Limb (tissue), 2 donors: Measurements from ENCODE around the gene HK2.
"Not testable (repeated sequence)": the region's sequence is repeated elsewhere in the genome, so short reads cannot be mapped to it uniquely, and the experiment has no call there.

ENCODE experiments used
- DNase-seq, 2 donors: peaks; one replicate each; pipeline ENCODE4 v3.0.0-alpha.2; 2016; ENCODE audit errors: extremely low spot score in 2 of 2

The HK2 gene

DNA sequence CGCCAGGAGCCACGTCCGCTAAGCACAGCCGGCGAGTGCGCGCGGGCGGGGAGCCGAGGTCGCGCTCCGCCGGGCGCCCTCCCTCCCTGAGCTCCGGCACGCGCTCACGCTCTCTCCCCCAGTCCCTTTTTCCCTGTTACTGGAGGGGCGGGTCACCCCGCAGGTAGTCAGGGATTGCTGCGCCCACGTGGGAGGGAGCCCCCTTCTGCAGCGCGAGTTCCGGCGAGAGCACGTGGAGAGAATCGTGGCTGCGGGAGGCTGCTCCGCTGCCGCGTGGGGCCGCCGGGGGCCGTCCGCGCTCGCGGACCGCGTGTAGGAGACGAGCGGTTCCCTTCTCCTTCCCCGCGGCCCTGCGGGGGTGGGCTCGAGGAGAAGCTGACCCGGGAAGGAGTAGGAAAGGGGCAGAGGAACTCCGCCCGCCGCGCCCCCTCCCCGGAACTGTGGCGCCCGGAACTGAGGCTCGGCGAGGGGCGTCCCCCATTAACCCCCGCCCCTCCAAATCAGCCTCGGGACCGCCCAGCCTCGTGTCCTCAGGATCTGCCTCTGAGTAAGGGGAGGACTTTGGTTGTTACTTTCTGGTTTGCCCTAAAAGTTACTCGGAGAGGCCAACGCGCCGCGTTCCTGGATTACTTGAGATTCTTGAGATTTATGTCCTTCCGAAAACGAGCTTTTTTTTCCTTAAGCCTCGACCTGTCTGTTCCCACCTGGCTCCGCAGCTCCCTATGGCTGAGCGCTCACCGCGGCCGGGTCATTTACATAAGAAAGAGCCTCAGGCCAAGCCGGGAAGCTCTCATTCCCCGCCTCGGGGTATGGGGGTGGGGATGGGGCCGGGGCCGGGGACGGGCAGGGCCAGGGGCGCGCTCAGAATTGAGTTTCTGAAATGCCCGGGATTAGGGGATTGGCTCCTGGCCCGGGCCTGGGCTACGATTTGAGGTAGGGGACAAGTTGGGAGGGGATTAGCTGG lies 1.1 kb downstream of the HK2 start:
- DNase-seq: peak; percentile 63 to 84

DNA sequence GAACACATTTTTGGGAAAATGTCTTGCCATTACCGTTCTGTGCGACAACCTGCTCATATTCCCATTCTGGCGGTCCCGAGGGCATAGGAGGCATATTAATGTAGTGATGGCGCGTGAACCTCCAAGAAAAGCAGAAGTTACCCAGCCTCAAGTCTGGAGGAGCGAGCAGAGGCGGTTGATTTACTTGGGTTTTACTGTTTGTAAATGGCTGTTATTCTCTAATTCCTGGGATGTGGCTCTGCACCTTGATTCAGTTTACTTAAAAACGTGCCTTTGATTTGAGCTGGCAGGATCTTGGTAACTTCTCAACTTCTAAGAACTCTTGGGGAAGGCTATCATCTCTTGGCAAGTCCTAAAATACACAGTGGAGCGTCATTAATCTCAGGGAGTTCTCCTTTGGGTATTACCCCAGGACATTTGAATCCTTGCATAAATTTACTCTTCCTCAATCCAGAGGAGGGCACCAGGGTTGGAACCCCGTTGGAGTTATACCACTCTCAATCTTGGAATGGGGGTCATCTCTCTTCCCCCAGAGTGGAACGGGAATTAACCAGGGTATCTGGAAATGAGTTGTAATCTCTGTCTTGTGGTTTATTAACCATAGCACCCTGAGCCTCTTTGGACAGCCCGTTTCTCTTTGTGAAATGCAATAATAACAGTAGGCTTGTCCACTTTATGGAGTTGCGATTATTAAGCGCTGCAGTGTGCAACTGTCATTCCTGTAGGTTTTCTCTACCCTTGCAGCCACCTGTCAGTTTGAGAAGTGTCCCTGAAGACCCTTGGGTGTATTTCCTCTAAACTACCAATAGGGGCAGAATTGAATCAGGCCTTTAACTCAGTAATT lies 2.1 kb downstream of the HK2 start:
- peak in 1 of 2 donors; percentile 49 for DNase-seq

DNA sequence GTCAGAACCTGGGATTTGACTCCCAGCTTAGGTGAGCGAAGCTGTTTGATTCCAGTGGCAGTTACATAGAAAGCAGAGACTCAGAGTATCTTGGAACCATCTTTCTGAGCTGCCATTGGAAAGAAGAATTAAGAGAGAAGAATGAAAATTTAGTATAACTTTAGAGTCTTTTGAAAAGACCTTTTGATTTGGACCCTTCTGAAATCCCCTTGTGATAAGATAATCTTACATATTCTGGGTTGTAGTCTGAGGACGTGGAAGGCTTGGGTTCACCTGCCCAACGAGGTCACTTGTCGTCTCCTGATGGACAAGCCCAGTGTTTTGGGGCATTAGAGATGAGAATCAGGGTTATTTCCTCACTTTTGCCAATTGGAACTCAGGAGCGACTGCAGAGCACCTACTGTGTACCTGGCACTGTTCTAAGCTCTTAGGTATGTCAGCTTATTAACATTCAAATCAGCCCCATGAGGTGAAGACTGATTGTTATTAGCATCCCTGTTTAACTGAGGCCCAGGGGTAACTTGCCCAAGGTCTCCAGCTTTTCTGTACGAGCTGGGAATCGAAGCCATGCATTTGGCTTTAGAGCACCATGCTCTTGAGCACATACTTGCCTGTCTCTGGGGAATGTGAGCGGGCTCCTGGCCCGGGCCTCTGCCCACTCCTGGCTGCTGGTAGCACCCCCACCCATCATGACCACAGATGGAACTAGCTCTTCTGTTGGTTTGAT lies 2.9 kb downstream of the HK2 start:
- no peak for DNase-seq

DNA sequence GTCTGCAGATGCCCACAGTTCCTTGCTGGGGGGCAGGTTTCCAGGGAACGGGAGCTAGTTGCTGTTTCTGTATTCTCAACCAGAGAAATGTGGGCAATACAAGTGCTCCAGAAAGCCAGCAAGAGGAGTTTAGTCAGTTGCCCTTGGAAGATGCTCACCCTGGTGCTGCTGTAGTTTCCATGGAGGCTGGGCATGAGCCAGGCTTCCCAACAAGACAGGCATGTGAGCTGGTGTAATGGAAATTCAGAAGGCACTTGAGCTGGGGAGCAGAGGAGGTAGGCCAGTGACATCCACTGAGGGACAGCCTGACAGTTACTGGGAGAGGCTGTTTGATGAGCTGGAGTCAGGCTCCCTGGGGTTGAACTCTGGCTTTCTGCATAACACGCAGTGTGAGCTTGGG lies 7.7 kb downstream of the HK2 start:
- no peak for DNase-seq

DNA sequence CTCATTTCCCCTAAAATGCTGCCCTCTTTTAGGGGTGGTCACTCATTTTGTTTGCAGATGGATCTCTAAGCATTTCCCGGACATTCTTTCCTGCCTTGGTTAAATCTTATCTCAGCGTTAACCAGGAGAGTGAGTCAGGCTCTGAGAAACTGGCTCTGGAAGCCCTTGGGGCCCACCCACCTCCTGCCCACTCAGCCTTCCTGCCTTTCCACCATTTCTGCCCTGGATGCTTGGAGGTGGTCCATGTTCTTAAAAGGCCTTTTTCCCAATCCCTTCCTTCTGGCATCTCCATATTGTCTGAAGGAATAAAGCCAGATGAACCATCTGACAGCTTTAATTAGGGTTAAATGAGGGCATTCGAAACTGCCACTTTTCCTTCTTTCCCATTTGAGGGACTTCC lies 9.5 kb downstream of the HK2 start:
- DNase-seq: no peak

DNA sequence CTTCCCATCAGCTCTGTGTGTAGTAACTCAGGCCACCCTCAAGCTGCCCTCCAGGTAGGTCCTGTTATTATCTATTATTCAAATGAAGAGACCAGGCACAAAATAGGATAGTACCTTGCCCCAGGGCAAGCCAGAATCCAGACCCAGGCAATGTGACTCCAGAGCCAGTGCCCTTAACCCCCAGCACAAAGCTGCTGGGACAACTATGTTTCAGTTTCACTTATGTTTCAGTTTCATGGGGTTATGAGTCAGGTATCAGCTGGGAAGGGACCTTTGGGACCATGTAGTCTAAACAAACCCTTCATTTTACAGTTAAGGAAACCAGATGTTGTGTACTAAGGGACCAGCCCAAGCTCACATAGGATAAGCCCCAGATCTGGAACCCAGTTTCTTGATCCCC lies 10.0 kb downstream of the HK2 start:
- no peak for DNase-seq

DNA sequence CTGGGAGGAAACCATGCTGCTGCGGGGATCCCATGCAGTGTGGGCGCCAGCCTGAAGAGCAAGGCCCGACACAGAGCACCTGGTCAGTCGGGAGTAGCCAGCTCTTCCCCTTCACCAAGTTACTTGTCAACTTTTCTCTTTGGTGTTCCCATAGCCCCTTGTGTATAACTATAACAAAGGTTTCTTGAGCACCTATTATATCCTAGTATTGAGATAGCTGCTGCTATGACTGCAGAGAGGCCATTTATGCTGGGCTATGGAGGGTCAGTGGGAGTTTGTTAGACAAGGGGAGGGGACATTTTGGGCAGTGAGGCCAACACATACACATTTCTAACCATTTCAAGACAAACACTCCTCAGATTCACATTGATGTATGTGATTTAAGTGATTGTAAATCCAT lies 10.8 kb downstream of the HK2 start:
- no peak for DNase-seq

DNA sequence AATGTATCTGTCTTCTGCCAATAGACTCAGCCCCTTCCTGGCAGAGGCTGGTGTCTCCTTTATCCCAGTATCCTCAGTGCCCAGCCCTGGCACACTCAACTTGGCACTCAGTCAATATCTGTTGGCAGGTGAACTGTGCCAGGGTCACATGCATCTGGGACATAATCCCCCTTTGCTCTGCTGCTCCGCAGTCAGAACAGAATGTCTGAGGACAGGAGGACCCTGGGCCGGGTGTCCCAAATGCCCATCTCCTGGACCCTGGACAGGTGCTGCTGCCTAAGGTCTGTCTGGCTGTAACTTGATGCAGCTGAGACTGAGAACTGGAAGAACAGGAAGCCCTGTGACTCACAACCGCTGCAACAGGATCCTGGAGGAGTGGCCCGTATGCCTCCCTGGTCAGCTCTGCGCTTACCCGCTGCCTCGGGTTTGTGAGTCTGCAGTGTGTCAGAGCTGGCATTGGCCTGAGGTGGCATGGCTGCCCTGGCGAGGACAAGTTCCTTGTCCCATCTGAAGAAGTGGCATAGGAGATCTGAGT lies 11.4 kb downstream of the HK2 start:
- peak in 1 of 2 donors; percentile 31 for DNase-seq

DNA sequence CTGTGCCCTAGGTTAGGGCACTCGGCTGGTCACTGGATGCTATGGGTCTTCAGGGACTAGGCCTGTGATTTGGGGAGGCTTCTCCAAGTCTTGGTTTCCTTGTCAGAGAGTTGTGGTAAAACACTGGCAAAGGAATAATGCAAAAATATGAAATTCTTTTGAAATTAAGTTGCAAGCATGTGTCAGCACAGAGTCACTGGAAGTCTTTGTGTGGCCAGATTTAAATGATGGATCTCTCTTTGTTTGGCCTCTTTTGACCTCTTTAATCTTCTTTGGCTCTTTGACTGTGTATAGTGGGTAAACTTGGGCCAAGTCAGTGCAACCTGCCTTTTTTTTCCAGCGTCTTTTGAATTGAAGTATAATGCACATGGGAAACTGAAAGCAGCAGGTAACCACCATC lies 12.1 kb downstream of the HK2 start:
- DNase-seq: no peak

DNA sequence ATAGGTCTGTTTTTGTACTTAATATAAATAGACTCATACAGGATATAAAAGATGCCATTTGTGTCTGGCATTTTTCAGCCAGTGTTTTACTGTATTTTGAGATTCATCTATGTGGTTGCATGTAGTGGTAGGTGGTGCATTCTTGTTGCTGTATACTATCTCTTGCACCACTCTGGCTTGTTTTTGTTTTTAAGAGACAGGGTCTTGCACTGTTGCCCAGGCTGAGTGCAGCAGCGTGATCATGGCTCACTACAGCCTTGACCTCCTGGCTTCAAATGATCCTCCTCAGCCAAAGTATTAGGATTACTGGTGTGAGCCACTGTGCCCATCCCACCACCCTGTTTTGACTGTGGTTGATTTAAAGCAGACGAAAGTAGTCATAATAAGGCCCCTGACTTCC lies 12.6 kb downstream of the HK2 start:
- no peak for DNase-seq

DNA sequence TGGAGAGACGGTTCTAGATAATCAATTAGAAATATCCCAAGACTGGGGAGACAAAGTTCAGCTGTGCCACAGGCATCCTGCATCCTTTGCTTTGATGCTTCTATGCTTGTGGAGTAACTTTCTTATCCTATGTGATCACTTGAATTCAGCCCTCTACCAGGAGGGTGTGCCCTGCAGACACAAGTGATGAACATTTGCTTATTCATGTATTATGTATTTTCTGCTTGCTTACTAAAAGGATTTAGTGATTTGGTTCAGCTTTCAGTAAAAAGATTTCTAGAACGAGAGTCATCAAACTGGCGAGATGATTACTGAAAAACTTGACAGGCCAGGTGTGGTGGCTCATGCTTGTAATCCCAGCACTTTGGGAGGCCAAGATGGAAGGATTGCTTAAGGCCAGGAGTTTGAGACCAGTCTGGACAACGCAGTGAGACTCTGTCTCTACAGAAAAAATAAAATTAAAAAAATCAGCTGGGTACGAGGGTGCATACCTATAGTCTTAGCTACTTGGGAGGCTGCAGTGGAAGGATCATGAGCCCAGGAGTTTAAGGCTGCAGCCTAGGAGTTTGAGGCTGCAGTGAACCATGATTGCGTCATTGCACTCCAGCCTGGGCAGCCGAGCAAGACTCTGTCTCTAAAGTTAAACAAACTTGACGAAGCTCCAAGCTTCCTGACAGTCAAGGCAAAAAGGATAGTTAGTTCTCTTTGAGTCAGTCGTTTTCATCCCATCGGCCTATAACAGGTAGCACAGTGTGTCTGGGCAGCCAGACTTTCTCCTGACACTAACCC lies 13.3 kb downstream of the HK2 start:
- no peak for DNase-seq

DNA sequence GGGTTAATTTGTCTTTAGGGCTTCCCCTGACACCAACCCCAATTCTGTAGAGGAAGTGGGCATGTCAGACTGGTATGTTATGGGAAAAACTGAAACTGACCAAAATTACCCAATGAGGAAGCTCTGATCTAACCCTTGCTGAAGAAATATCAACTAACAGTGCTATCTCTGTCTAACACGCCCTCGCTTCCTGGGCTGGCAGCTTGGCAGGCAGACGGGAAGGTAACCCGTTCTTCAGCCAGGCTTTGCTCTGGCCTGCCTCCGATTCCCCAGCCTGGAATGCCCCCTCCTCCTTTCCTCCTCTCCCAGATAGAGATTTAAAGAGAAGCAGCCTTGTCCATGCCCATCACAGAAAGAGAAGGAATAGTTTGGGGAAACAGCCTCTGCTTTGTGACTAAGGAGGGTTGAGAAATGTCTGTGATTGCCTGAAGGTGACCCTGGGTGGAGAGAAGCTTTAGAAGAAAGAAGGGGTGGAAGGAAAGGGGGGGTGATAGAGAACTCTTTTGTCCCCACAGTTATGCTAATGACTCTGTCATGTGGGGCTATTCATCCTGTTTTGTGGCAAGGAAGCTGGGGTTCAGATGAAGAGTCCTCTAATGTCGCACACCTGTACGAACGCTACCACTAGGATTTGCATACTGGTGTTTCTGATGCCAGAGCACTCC lies 15.4 kb downstream of the HK2 start:
- no peak for DNase-seq

DNA sequence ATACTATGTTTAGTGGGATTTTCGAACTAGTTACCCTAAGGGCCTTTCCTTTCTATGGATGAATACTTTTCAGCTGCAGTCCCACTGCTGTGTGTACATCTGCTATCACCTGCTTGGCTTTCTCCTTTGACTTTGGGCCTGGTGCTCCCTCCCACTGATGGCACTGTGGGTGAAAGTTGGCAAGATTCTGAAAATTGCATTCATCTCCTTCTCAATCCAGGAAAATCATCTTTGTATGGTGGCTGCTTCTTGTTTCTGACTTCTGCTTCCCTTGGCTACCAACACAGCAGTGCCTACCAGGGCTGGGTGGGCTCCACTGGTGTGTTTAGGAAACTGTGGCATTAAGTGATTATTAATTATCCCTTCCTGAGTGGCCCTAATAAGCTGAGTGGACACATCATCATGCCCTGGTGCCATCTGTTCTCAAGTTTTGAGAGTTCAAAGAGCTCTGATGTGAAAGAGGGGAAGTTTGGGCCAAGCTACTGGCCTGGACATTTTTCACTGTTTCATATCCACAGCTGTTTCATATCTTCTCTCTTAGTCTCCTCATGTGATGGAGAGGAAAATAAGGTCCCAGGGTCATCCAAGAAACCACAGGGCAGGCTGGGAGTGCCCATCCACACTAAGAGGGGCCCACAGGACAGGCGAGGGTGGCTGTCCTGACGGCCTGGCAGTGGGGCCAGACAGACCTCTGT lies 16.7 kb downstream of the HK2 start:
- DNase-seq: no peak

DNA sequence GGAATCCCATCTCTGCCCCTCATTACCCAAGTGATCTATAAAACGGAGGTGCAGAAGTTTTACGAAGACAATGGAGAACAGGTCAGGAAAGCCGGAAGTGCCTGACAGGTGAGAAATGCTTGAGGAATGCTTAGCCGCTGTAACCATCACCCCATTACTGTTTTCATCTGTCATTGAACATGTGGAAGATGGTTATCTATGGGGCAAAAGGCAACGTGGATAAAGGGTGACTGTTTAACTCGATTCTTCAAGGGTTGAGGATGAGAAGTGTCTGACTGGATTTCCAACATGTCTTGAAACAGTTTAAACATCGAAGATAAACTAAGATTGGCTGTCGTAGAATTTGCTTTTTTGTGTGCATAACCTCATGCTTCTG lies 17.3 kb downstream of the HK2 start:
- no peak for DNase-seq

DNA sequence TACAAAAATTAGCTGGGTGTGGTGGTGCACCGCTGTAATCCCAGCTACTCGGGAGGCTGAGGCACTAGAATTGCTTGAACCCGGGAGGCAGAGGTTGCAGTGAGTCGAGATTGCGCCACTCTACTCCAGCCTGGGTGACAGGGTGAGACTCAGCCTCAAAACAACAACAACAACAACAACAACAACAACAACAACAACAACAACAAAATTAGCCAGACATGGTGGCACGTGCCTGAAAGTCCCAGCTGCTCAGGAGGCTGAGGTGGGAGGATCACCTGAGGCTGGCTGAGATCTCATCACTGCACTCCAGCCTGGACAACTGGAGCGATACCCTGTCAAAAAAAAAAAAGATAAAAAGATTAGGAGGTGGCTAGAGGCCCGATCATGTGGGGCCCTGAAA lies 19.4 kb downstream of the HK2 start:
- DNase-seq: not testable (repeated sequence)

DNA sequence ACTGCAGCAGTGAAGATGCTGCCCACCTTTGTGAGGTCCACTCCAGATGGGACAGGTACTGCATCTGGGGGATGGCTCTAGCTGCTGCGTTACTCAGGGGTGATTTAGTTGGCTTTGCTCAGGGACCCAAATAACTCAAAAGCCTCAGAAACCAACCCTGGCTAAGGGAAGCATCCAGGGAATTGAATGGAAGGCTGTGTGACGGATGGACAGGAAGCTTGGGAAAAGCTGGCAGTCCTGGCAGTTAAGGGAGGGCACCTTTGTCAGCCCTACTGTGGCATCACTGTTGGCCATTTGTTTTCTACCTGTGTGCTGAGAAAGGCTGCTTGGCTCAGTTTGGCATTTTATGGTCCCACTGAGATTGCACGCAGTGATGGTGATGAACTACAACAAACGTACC lies 20.5 kb downstream of the HK2 start:
- DNase-seq: no peak

DNA sequence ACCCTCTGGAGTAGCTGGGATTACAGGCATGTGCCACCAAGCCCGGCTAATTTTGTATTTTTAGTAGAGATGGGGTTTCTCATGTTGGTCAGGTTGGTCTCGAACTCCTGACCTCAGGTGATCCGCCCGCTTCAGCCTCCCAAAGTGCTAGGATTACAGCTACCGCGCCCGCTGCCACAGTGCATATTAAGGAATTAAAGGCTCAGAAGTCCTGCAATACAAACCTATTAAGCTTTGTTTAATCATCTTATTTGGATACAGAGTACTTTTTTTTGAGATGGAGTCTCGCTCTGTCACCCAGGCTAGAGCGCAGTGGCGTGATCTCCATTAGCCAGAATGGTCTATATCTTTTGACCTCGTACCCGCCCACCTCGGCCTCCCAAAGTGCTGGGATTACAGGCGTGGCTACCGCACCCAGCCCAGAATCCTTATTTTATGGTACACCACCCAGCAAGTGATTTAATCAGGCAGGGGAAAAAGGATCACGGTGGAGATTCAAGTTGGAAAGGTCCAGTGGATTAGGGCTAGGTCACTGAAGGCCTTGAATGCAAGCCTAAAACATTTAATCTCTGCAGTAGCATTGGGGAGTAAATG lies 21.3 kb downstream of the HK2 start:
- not testable (repeated sequence) for DNase-seq

DNA sequence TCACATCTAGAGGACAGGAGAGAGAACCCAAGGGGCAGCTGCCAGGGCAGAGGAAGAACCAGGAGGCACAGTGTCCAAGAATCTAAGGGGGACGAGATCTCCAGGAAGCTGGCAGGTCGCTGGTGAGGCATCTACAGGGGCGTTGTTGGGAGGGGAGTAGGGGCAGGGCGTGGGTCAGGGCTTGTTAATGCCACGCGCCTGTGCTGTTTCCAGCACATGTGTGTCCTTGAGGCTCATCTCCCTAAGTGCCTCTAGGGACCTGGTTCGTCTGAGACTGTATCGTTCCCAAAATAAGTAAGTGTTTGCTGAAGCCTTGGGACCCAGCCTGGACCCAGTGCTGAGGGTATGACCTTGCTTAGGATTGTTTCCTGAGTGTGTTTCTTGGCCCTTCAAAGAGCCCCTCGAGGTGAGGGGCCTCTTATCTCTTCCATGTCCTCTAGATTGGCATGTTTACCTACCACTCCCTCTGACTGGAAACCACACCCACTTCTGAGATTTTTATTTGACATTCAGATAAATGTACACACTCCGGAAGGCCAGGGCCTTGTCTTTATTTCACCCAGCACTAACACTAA lies 22.2 kb downstream of the HK2 start:
- no peak for DNase-seq

DNA sequence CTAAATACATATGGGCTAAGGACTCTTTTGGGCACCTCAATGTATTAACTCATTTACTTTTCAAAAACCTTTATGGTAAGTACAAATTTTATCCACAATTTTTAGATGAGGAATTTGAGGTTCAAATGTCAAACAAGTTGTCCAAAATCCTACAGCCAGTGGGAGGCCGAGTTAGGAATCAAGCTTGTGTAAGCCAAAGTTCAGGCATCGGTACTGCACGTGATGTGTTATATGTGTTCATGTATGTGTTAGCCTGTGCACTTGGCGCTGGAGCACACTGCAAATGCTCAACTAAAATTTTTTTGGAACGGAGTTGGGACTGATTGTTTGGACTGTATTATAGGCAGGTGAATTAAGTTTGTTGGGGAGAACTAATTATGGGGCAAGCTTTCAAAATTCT lies 22.7 kb downstream of the HK2 start:
- no peak for DNase-seq
